Neuronal stem cell (in vitro differentiated cells): ENCODE data around the gene NOX5.

Source experiments
- DNase-seq: peaks from one replicate; pipeline ENCODE4 v3.0.0-alpha.2; 2013; ENCODE audit warnings: low spot score
- H2AFZ ChIP-seq: one replicate; pipeline ENCODE4 v1.6.1; 2013; ENCODE audit warnings: mild to moderate bottlenecking, low read length, inconsistent platforms
- H2AK5ac ChIP-seq: 2 replicates; pipeline ENCODE4 v1.6.1; 2013; ENCODE audit warnings: low read depth, mild to moderate bottlenecking, inconsistent platforms, low read length, moderate library complexity, mixed read lengths
- H2BK120ac ChIP-seq: 2 replicates; pipeline ENCODE4 v1.6.1; 2013; ENCODE audit warnings: low read depth, mild to moderate bottlenecking, inconsistent platforms, low read length, moderate library complexity, mixed read lengths
- H2BK12ac ChIP-seq: one replicate; pipeline ENCODE4 v1.6.1; 2013; ENCODE audit warnings: low read length, inconsistent platforms
- H2BK15ac ChIP-seq: 2 replicates; pipeline ENCODE4 v1.6.1; 2013; ENCODE audit warnings: mild to moderate bottlenecking, low read length, inconsistent platforms, mixed read lengths
- H2BK5ac ChIP-seq: one replicate; pipeline ENCODE4 v1.6.1; 2013; ENCODE audit warnings: inconsistent platforms, mild to moderate bottlenecking, low read length, moderate library complexity
- H3K14ac ChIP-seq: one replicate; pipeline ENCODE4 v1.6.1; 2013; ENCODE audit warnings: low read length, inconsistent platforms
- H3K18ac ChIP-seq: 2 replicates; pipeline ENCODE4 v1.6.1; 2013; ENCODE audit warnings: low read length, inconsistent platforms
- H3K23ac ChIP-seq: 2 replicates; pipeline ENCODE4 v1.6.1; 2013; ENCODE audit warnings: low read depth, mild to moderate bottlenecking, mixed read lengths, low read length, inconsistent platforms; ENCODE audit not compliant: poor library complexity
- H3K27ac ChIP-seq: replicated peaks from 3 replicates; pipeline ENCODE4 v1.5.1; 2013; ENCODE audit warnings: low read length, inconsistent platforms
- H3K27me3 ChIP-seq, 3 experiments: 2 replicates each; pipeline ENCODE4 v1.6.1; 2013; ENCODE audit warnings: low read length in 3 of 3, mild to moderate bottlenecking in 2 of 3, inconsistent platforms in 1 of 3, low read depth in 1 of 3, mixed read lengths in 1 of 3, moderate library complexity in 1 of 3; ENCODE audit not compliant: control insufficient read depth in 3 of 3, insufficient read depth in 3 of 3
- H3K36me3 ChIP-seq, 2 donors: replicated peaks in 1 of 2; 2 replicates each; pipeline ENCODE4 v1.6.1; 2013; ENCODE audit warnings: low read length in 2 of 2; ENCODE audit not compliant: control insufficient read depth in 2 of 2, insufficient read depth in 2 of 2
- H3K4ac ChIP-seq: 2 replicates; pipeline ENCODE4 v1.6.1; 2013; ENCODE audit warnings: inconsistent platforms, mild to moderate bottlenecking, low read length, moderate library complexity
- H3K4me1 ChIP-seq, 2 donors: 1 replicate in 1 of 2; 2 replicates in 1 of 2; pipeline ENCODE4 v1.6.1; 2013; ENCODE audit warnings: low read length in 2 of 2, low read depth in 1 of 2; ENCODE audit not compliant: control insufficient read depth in 2 of 2, insufficient read depth in 1 of 2
- H3K4me2 ChIP-seq: one replicate; pipeline ENCODE4 v1.6.1; 2013; ENCODE audit warnings: mild to moderate bottlenecking, low read length, inconsistent platforms; ENCODE audit not compliant: insufficient read depth, poor library complexity, severe bottlenecking
- H3K4me3 ChIP-seq, 2 donors: 2 replicates each; pipeline ENCODE4 v1.5.1; 2013; ENCODE audit warnings: low read length in 2 of 2, mild to moderate bottlenecking in 2 of 2, inconsistent platforms in 1 of 2, moderate library complexity in 1 of 2
- H3K79me1 ChIP-seq: one replicate; pipeline ENCODE4 v1.6.1; 2013; ENCODE audit warnings: low read depth, mild to moderate bottlenecking, inconsistent platforms, low read length, moderate library complexity
- H3K9ac ChIP-seq: one replicate; pipeline ENCODE4 v1.6.1; 2013; ENCODE audit warnings: mild to moderate bottlenecking, low read depth, low read length, inconsistent platforms; ENCODE audit not compliant: poor library complexity
- H3K9me3 ChIP-seq, 2 donors: replicated peaks in 1 of 2; 2 replicates each; pipeline versions ENCODE3 to v1.6.1; 2013; ENCODE audit warnings: low read length in 2 of 2, mild to moderate bottlenecking in 2 of 2, inconsistent platforms in 1 of 2, low read depth in 1 of 2, mixed read lengths in 1 of 2, moderate library complexity in 1 of 2; ENCODE audit not compliant: control insufficient read depth in 2 of 2, insufficient read depth in 1 of 2
- H4K8ac ChIP-seq: one replicate; pipeline ENCODE4 v1.6.1; 2013; ENCODE audit warnings: low read depth, mild to moderate bottlenecking, inconsistent platforms, low read length, moderate library complexity
- H4K91ac ChIP-seq: one replicate; pipeline ENCODE4 v1.6.1; 2013; ENCODE audit warnings: low read length, low read depth, mild to moderate bottlenecking, inconsistent platforms; ENCODE audit not compliant: poor library complexity
- WGBS, 2 donors: extraction: QIAGEN DNeasy Blood & Tissue Kit; methylation state at CpG; one replicate each; pipeline ENCODE4 v1.1.7; 2013; ENCODE audit warnings: missing lambda C conversion rate in 2 of 2, mixed read lengths in 1 of 2; ENCODE audit not compliant: insufficient read length in 2 of 2, insufficient replicate concordance in 1 of 2; ENCODE audit errors: extremely low coverage in 2 of 2; 5-methylcytosine and 5-hydroxymethylcytosine counted together

NOX5 gene

DNA sequence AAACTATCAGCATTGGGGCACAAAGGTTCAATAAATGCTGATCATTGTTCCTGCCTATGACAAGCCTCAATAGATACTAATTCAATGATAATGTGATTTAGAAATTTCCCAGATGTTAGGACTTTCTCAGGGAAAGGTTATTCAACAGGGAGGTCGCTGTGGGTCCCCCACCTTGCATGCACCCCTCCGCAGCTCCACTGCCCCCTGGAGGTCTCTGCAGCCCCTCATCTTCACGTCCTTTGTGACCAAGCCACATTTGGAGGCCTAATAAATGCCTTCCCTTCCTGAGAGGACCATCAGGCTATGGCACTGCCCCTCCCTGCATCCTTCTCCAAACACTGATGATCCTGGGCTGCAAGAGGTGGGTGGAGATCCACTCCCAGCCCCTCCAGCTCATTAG lies 50.2 kb downstream of the NOX5 start:
- Histone ChIP-seq H2BK15ac (no peak overlapping the region), H3K14ac (no peak overlapping the region), H3K18ac (no peak overlapping the region), H3K9me3 (no peaks in the 10 kb centered on the region), H3K27ac (no peak overlapping the region), H3K23ac (no peak overlapping the region), H4K8ac (no peak overlapping the region), H4K91ac (no peak overlapping the region), H3K9ac (no peak overlapping the region), H3K79me1 (no peaks in the 10 kb centered on the region), H2BK5ac (no peak overlapping the region), H2AFZ (no peak overlapping the region), H3K4me2 (no peak overlapping the region), H3K4me3 (no peak overlapping the region), H3K4me1 (no peaks in the 10 kb centered on the region), H3K27me3 (no peaks in the 10 kb centered on the region), H3K4ac (no peak overlapping the region), H3K36me3 (no peaks in the 10 kb centered on the region), H2BK12ac (no peak overlapping the region), H2BK120ac (no peak overlapping the region), H2AK5ac (no peak overlapping the region)
- no peak for DNase-seq
- WGBS, 2 donors = no CpG with 5 or more reads among the region's 3 CpGs

DNA sequence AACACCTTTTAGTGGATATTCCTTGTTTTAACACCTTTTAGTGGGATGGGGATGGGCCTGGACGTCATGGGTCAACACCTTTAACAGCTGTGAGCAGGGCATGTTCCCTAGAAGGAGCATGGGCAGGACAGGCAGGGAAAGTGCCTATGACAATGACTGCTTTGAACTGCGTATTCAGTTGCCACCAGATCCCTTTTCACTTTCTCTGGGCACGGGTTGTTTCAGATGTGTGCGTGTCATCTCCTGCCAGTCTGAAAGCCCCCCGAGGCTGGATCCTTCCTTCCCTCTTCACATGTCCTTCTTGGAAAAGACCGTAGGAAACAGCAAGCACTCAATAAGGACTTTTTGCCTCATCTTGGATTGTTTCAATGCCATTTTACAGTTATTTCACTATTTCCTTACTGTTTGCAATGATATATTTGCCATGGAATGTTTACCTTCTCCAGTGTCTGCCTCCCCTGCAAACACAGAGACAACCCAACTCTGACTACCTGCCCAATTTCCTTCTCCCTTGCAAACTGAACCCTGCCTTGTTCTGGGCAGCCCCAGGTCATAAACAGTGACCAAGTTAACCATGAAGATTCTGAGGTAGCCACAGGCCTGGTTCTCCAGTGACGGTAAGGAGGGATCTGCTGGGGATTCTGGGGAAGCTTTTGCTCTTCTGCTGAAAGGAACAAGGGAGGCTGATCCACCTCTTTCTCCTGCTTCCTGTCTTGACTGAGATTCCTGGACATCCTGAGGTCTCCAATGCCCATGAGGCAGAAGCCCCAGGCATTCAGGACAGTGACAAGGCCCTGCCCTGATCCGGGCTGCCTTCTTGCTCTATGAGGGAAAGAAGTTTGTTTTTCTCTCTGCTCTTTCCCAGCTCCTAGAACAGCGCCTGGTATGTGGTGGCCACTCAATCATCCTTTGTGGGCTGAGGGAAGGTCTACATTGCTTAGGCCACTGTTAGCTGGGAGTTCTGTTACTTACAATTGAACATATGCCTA lies 51.8 kb downstream of the NOX5 start:
- H3K27ac ChIP-seq = no peak overlapping the region
- H3K4me2 ChIP-seq = no peak overlapping the region
- WGBS, 2 donors = no CpG with 5 or more reads among the region's 9 CpGs
- no peak overlapping the region for H2BK5ac ChIP-seq
- H3K4ac ChIP-seq = no peak overlapping the region
- no peak overlapping the region for H2AFZ ChIP-seq
- no peak overlapping the region for H3K9ac ChIP-seq
- H3K14ac ChIP-seq = no peak overlapping the region
- H3K27me3 ChIP-seq = peaks cover 0 to 8% (median 0%) of the 10 kb centered on the region in 3 experiments
- H2BK120ac ChIP-seq = no peak overlapping the region
- no peak overlapping the region for H4K8ac ChIP-seq
- H3K9me3 ChIP-seq = peaks cover 0 to 5% of the 10 kb centered on the region in 2 donors
- H2BK15ac ChIP-seq = no peak overlapping the region
- H4K91ac ChIP-seq = no peak overlapping the region
- H3K23ac ChIP-seq = no peak overlapping the region
- no peaks in the 10 kb centered on the region for H3K36me3 ChIP-seq
- no peaks in the 10 kb centered on the region for H3K79me1 ChIP-seq
- H2AK5ac ChIP-seq = no peak overlapping the region
- no peaks in the 10 kb centered on the region for H3K4me1 ChIP-seq
- DNase-seq = no peak
- H3K18ac ChIP-seq = no peak overlapping the region
- H2BK12ac ChIP-seq = no peak overlapping the region
- no peak overlapping the region for H3K4me3 ChIP-seq

DNA sequence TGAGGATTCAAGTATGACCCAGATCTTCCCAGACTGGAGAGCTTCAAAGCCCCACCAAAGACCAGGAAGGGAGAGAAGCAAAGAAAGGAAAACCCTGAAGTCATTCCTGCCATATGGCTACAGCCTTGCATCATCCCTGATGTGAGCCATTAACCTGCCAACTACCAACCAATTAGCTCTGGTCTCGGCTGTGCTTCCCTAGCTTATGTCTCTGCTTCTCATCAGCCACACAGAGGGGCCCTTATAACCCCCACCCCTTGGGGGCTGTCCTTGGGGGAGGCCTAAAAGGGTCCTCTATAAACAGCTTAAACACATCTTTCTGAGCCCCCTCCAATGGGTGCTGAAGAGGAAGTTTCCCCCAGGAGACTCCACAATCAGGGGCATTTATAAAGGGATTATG lies 52.8 kb downstream of the NOX5 start:
- H3K9me3 ChIP-seq = peaks cover 0 to 5% of the 10 kb centered on the region in 2 donors
- no peak overlapping the region for H3K14ac ChIP-seq
- no peak overlapping the region for H4K91ac ChIP-seq
- WGBS, 2 donors = no CpG with 5 or more reads among the region's 1 CpG
- H3K18ac ChIP-seq = no peak overlapping the region
- no peak overlapping the region for H3K9ac ChIP-seq
- no peak overlapping the region for H2BK120ac ChIP-seq
- H3K4me3 ChIP-seq = no peak overlapping the region
- H3K23ac ChIP-seq = no peak overlapping the region
- H3K79me1 ChIP-seq = no peaks in the 10 kb centered on the region
- peaks cover 0 to 15% (median 0%) of the 10 kb centered on the region in 3 experiments for H3K27me3 ChIP-seq
- H3K36me3 ChIP-seq = no peaks in the 10 kb centered on the region
- H2BK15ac ChIP-seq = no peak overlapping the region
- no peak overlapping the region for H3K27ac ChIP-seq
- no peak overlapping the region for H3K4ac ChIP-seq
- no peak overlapping the region for H2BK12ac ChIP-seq
- no peak overlapping the region for H3K4me2 ChIP-seq
- no peak overlapping the region for H2AK5ac ChIP-seq
- H2BK5ac ChIP-seq = no peak overlapping the region
- no peak overlapping the region for H2AFZ ChIP-seq
- DNase-seq = no peak
- H4K8ac ChIP-seq = no peak overlapping the region
- no peaks in the 10 kb centered on the region for H3K4me1 ChIP-seq

DNA sequence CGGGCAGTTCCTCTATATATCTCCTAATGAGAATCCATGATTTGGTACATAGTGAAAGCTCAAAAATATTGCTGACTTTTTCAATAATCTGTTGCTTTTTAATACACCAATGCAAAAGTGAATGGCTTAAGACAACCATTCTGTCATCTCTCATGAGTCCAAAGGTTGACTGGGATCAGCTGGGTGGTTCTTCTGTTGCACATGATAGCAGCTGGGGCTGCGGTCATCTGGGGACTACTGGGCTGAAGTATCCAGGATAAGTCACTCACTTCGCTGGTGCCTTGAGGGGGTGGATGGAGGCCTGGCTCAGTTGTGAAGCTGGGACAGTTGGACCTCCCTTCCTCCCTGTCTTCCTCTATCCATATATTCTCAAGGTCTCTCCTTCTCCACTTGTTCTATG lies 53.7 kb downstream of the NOX5 start:
- H3K23ac ChIP-seq = no peak overlapping the region
- WGBS, 2 donors = no CpG with 5 or more reads among the region's 3 CpGs
- no peak overlapping the region for H2BK12ac ChIP-seq
- H3K27me3 ChIP-seq = peaks cover 0 to 23% (median 0%) of the 10 kb centered on the region in 3 experiments
- H3K9me3 ChIP-seq = peaks cover 2 to 8% of the 10 kb centered on the region in 2 donors
- no peak overlapping the region for H3K4me3 ChIP-seq
- no peak overlapping the region for H3K27ac ChIP-seq
- H4K8ac ChIP-seq = no peak overlapping the region
- no peak overlapping the region for H3K4ac ChIP-seq
- no peak overlapping the region for H2BK120ac ChIP-seq
- no peak overlapping the region for H2AFZ ChIP-seq
- H3K79me1 ChIP-seq = no peaks in the 10 kb centered on the region
- H3K36me3 ChIP-seq = no peaks in the 10 kb centered on the region
- H3K9ac ChIP-seq = no peak overlapping the region
- H3K4me2 ChIP-seq = no peak overlapping the region
- no peak overlapping the region for H2AK5ac ChIP-seq
- H2BK5ac ChIP-seq = no peak overlapping the region
- no peak overlapping the region for H3K14ac ChIP-seq
- no peaks in the 10 kb centered on the region for H3K4me1 ChIP-seq
- H3K18ac ChIP-seq = no peak overlapping the region
- H4K91ac ChIP-seq = no peak overlapping the region
- DNase-seq = no peak
- no peak overlapping the region for H2BK15ac ChIP-seq
